Upper lobe of left lung (tissue), 6 donors: ENCODE results near the gene ZDHHC20. TPM values are rescaled to one million over a fixed set of nuclear protein-coding genes. Genes with fewer than 3 reads are reported as not detected.

Source experiments
- ATAC-seq, 2 donors: fragments of 200-7000 bp; cut with Tn5 transposase; one replicate each; pipeline ENCODE4 v1.9.1; 2022; ENCODE audit warnings: mild to moderate bottlenecking in 2 of 2, moderate library complexity in 2 of 2; ENCODE audit not compliant: low FRiP score in 2 of 2
- DNase-seq, 2 donors: peaks; one replicate each; pipeline ENCODE4 v3.0.0-alpha.2; 2019 to 2020
- H3K27ac ChIP-seq, 4 donors: fragments of 200-600 bp; sonication (generic); one replicate each; pipeline ENCODE4 v1.5.1; 2016 to 2019
- H3K27me3 ChIP-seq, 4 donors: fragments of 200-600 bp; sonication (generic); one replicate each; pipeline ENCODE4 v1.5.1; 2017 to 2019
- H3K36me3 ChIP-seq, 4 donors: fragments of 200-600 bp; sonication (generic); one replicate each; pipeline ENCODE4 v1.5.1; 2016 to 2019
- H3K4me1 ChIP-seq, 4 donors: fragments of 200-600 bp; sonication (generic); one replicate each; pipeline ENCODE4 v1.5.1; 2018 to 2019
- H3K4me3 ChIP-seq, 4 donors: fragments of 200-600 bp; sonication (generic); one replicate each; pipeline ENCODE4 v1.5.1; 2017 to 2019; ENCODE audit warnings: mild to moderate bottlenecking in 2 of 4, moderate library complexity in 1 of 4
- H3K9me3 ChIP-seq, 4 donors: fragments of 200-600 bp; sonication (generic); one replicate each; pipeline ENCODE4 v1.5.1; 2018 to 2019
- EP300 ChIP-seq, 4 donors: sonication (generic); formaldehyde crosslinking; IDR thresholded peaks; one replicate each; pipeline ENCODE4 v1.5.1; 2017; ENCODE audit warnings: antibody characterized with exemption in 4 of 4, control low read depth in 2 of 4
- POLR2A ChIP-seq, 4 donors: fragments of 450-650 bp; IDR thresholded peaks; one replicate each; pipeline ENCODE4 v1.5.1; 2016 to 2017; ENCODE audit warnings: antibody characterized with exemption in 4 of 4, mild to moderate bottlenecking in 2 of 4
- POLR2AphosphoS5 ChIP-seq, 2 donors: sonication (generic); formaldehyde crosslinking; IDR thresholded peaks; one replicate each; pipeline ENCODE4 v1.5.1; 2017; ENCODE audit warnings: antibody characterized with exemption in 2 of 2
- WGBS, 2 donors: methylation state at CpG; one replicate each; pipeline ENCODE4 v1.1.5; 2017 to 2018; 5-methylcytosine and 5-hydroxymethylcytosine counted together
- small RNA-seq, 4 donors: library from RNA; depleted of rRNA; stranded (forward); fragments of <200 nt; gene quantifications; one replicate each; pipeline ENCODE3, GENCODE V24; 2016
- total RNA-seq, 6 donors: library from RNA; depleted of rRNA in 4 of 6; stranded (reverse); fragments of >200 nt in 4 of 6; gene quantifications; one replicate each; pipeline versions ENCODE4 v1.1.0 to v1.2.1, GENCODE V29; 2016 to 2021
- TF ChIP-seq, protein P1 (sequence below), 6 experiments: fragments of 450-650 bp in 4 of 6; fragments of 200-600 bp in 2 of 6; sonication (generic) in 2 of 6; IDR thresholded peaks; one replicate each; pipeline ENCODE4 v1.5.1; 2016 to 2019; ENCODE audit warnings: antibody characterized with exemption in 6 of 6
- donor health status: DM: no; HTN: no; CAD: no; lungs with moderate emphysema.
- donor health status: DM: no; HTN: yes; CAD: no; lungs with severe emphysema.

ZDHHC20 gene
- total RNA-seq, 6 donors from 2014 or later, result 26.2 to 124 (median 72.0) TPM

DNA sequence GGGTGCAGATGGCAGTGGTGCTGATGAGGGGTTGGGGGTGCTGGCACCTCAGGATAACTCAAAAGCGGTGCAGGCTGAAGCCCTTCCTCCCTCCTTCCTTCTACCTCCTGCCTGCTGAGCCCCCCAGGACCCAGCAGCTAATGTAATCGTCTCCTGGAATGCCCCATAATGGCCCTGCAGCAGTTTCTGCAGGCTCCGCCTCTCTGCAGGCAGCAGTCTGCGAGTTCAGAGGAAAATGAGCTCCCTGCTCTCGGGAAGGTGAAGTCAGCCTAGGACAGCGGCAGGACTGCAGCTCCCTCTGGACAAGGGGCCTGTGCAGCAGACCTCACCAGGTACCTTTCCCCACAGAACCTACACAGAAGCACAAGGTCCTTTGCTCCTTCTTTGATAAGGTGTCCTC, 130.9 kb downstream of the ZDHHC20 start:
- no peak for ATAC-seq
- no peak overlapping the region for H3K27ac ChIP-seq
- TF ChIP-seq, protein P1, sequence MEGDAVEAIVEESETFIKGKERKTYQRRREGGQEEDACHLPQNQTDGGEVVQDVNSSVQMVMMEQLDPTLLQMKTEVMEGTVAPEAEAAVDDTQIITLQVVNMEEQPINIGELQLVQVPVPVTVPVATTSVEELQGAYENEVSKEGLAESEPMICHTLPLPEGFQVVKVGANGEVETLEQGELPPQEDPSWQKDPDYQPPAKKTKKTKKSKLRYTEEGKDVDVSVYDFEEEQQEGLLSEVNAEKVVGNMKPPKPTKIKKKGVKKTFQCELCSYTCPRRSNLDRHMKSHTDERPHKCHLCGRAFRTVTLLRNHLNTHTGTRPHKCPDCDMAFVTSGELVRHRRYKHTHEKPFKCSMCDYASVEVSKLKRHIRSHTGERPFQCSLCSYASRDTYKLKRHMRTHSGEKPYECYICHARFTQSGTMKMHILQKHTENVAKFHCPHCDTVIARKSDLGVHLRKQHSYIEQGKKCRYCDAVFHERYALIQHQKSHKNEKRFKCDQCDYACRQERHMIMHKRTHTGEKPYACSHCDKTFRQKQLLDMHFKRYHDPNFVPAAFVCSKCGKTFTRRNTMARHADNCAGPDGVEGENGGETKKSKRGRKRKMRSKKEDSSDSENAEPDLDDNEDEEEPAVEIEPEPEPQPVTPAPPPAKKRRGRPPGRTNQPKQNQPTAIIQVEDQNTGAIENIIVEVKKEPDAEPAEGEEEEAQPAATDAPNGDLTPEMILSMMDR (IDR thresholded peaks at IDR 0.05), result no peak
- TF ChIP-seq EP300 (IDR thresholded peaks at IDR 0.05), result no peak
- no peaks in the 10 kb centered on the region for H3K36me3 ChIP-seq
- H3K27me3 ChIP-seq, result no peaks in the 10 kb centered on the region
- H3K4me1 ChIP-seq, result peaks cover 0 to 5% (median 0%) of the 10 kb centered on the region in 4 donors
- H3K4me3 ChIP-seq, result no peak overlapping the region
- no peak for DNase-seq
- 62% methylated on average over 6 of the region's 6 CpGs; no CpG with 5 or more reads in 1 of the 2 donors for WGBS, 2 donors
- no peaks in the 10 kb centered on the region for H3K9me3 ChIP-seq

GRCh38 chr13:21326155-21327031, 132.7 kb downstream of the ZDHHC20 start:
- peak overlapping the region; percentile 36 to 51 (median 42) for H3K4me3 ChIP-seq
- ATAC-seq (peak; percentile 57 to 75), DNase-seq (peak; percentile 40 to 83)
- 32 to 50% methylated on average over 31 to 50 of the region's 52 CpGs for WGBS, 2 donors
- peaks cover 0 to 5% (median 0%) of the 10 kb centered on the region in 4 donors for H3K4me1 ChIP-seq
- H3K9me3 ChIP-seq, result no peaks in the 10 kb centered on the region
- no peak overlapping the region for H3K27ac ChIP-seq
- no peaks in the 10 kb centered on the region for H3K27me3 ChIP-seq
- H3K36me3 ChIP-seq, result no peaks in the 10 kb centered on the region
- TF ChIP-seq, protein P1 (IDR thresholded peaks at IDR 0.05), result no peak
- no peak for TF ChIP-seq EP300 (IDR thresholded peaks at IDR 0.05)
- no peak for TF ChIP-seq POLR2AphosphoS5 (IDR thresholded peaks at IDR 0.05)
- TF ChIP-seq POLR2A (IDR thresholded peaks at IDR 0.05), result no peak

GRCh38 chr13:21324803-21325202, 134.3 kb downstream of the ZDHHC20 start:
- ATAC-seq (no peak), DNase-seq (no peak)
- Histone ChIP-seq H3K36me3 (no peaks in the 10 kb centered on the region), H3K27me3 (no peaks in the 10 kb centered on the region), H3K9me3 (no peaks in the 10 kb centered on the region), H3K4me3 (no peak overlapping the region), H3K27ac (no peak overlapping the region), H3K4me1 (peaks cover 0 to 5% (median 0%) of the 10 kb centered on the region in 4 donors)
- 56 to 79% methylated on average over 3 of the region's 3 CpGs for WGBS, 2 donors
- TF ChIP-seq, protein P1 (IDR thresholded peaks at IDR 0.05), result no peak
- TF ChIP-seq POLR2A (IDR thresholded peaks at IDR 0.05), result no peak
- no peak for TF ChIP-seq POLR2AphosphoS5 (IDR thresholded peaks at IDR 0.05)
- no peak for TF ChIP-seq EP300 (IDR thresholded peaks at IDR 0.05)

GRCh38 chr13:21322988-21323387, 136.1 kb downstream of the ZDHHC20 start:
- H3K27me3 ChIP-seq, result no peaks in the 10 kb centered on the region
- H3K4me3 ChIP-seq, result no peak overlapping the region
- H3K4me1 ChIP-seq, result peaks cover 0 to 5% (median 0%) of the 10 kb centered on the region in 4 donors
- H3K9me3 ChIP-seq, result no peaks in the 10 kb centered on the region
- DNase-seq, result no peak
- TF ChIP-seq POLR2A (IDR thresholded peaks at IDR 0.05), result no peak
- no peak for TF ChIP-seq EP300 (IDR thresholded peaks at IDR 0.05)
- no peak for TF ChIP-seq POLR2AphosphoS5 (IDR thresholded peaks at IDR 0.05)
- TF ChIP-seq, protein P1 (IDR thresholded peaks at IDR 0.05), result no peak
- no peak for ATAC-seq
- no peaks in the 10 kb centered on the region for H3K36me3 ChIP-seq
- 0 to 97% methylated on average over 3 of the region's 3 CpGs for WGBS, 2 donors
- no peak overlapping the region for H3K27ac ChIP-seq

Small RNAs within 50 kb of the gene (small RNA-seq; reads per million reads assigned to genes)
- 0 reads per million in 4 donors for gene RNA5SP25

Other genes starting within 250 kb of the ZDHHC20 start
- 10 to 100 TPM; 27.9 to 80.4 (median 46.0) TPM for gene MICU2, start 144.9 kb upstream of the ZDHHC20 start, total RNA-seq
- 1 to 10 TPM in 2 of 6 donors, under 1 TPM in 3, not detected in 1; 0.11 to 3.6 (median 0.79) TPM for gene FGF9, start 211.8 kb upstream of the ZDHHC20 start, total RNA-seq